Heart right ventricle (tissue), 16 donors: ENCODE measurements around the gene ACKR1. TPM values are rescaled to one million over a fixed set of nuclear protein-coding genes. Genes with fewer than 3 reads are reported as not detected.

Experiments
- ATAC-seq, 8 donors: fragments of 200-7000 bp; cut with Tn5 transposase; one replicate each; pipeline ENCODE4 v1.9.1; 2020; ENCODE audit warnings: mild to moderate bottlenecking in 8 of 8, moderate library complexity in 8 of 8, moderate number of reproducible peaks in 1 of 8
- DNase-seq, 2 donors: peaks; one replicate each; pipeline ENCODE4 v3.0.0-alpha.2; 2020
- H3K27ac ChIP-seq, 10 donors: fragments of 200-600 bp; sonication (generic) in 2 of 10; one replicate each; pipeline versions ENCODE4 v1.5.0 to v1.8.0; 2020 to 2022; ENCODE audit warnings: mild to moderate bottlenecking in 3 of 10
- H3K27me3 ChIP-seq, 7 donors: fragments of 200-600 bp; one replicate each; pipeline ENCODE4 v1.8.0; 2021 to 2022; ENCODE audit warnings: mild to moderate bottlenecking in 2 of 7
- H3K36me3 ChIP-seq, 9 donors: fragments of 200-600 bp; sonication (generic) in 1 of 9; one replicate each; pipeline versions ENCODE4 v1.5.0 to v1.8.0; 2020 to 2022; ENCODE audit warnings: mild to moderate bottlenecking in 2 of 9
- H3K4me1 ChIP-seq, 9 donors: fragments of 200-600 bp; sonication (generic) in 1 of 9; one replicate each; pipeline versions ENCODE4 v1.5.0 to v1.8.0; 2020 to 2022; ENCODE audit warnings: mild to moderate bottlenecking in 4 of 9
- H3K4me3 ChIP-seq, 10 donors: fragments of 200-600 bp; sonication (generic) in 2 of 10; one replicate each; pipeline versions ENCODE4 v1.5.0 to v1.8.0; 2020 to 2022; ENCODE audit warnings: mild to moderate bottlenecking in 7 of 10, moderate library complexity in 2 of 10
- H3K9me3 ChIP-seq, 11 donors: fragments of 200-600 bp in 10 of 11; sonication (generic) in 2 of 11; one replicate each; pipeline versions ENCODE4 v1.5.0 to v1.8.0; 2013 to 2022; ENCODE audit warnings: mild to moderate bottlenecking in 2 of 11, control low read depth in 1 of 11, moderate library complexity in 1 of 11
- WGBS, 2 donors: extraction: QIAGEN DNeasy Blood & Tissue Kit; methylation state at CpG; one replicate each; pipeline ENCODE4 v1.1.7; 2013; ENCODE audit warnings: inconsistent platforms in 1 of 2; 5-methylcytosine and 5-hydroxymethylcytosine counted together
- intact Hi-C, 10 donors: fragments of 100-400 bp; cut with DNase I; formaldehyde crosslinking; loops; one replicate each; pipeline versions ENCODE4 v1.11.1 to v1.14.2; 2022
- polyA plus RNA-seq, 2 donors: library from polyadenylated mRNA; stranded (reverse); fragments of 200-250 nt; gene quantifications; one replicate each; pipeline ENCODE4 v1.2.3, GENCODE V29; 2013
- total RNA-seq, 10 donors: library from RNA; stranded (reverse); fragmentation: NEBNext Ultra II Directional in 3 of 10; extraction: Animal tissue kit (Norgen Biotek cat#: 25700) in 3 of 10; gene quantifications; one replicate each; pipeline versions ENCODE4 v1.2.1 to v1.2.4, GENCODE V29; 2021 to 2023
- TF ChIP-seq, protein P1 (sequence below), 9 donors: fragments of 200-600 bp; sonication (generic) in 2 of 9; IDR thresholded peaks; one replicate each; pipeline versions ENCODE4 v1.5.0 to v1.8.0; 2021 to 2022; ENCODE audit warnings: antibody characterized with exemption in 9 of 9, mild to moderate bottlenecking in 5 of 9, moderate library complexity in 1 of 9
- donor health status: Arrhythmogenic right ventricular cardiomyopathy.
- donor health status: ischemic (EF 13 %, LVEDD 7.1; RV severe dilation, severe dysfunction).
- donor health status: healthy with polysubstance abuse.
- donor health status: DM: no; HTN: yes; CAD: no.
- donor health status: DM: no; HTN: no; CAD: no.
- donor health status: ischemic (EF 25% LVEDD 6.9; RV normal size, moderate dysfunction).
- donor health status: ischemic (EF 25% LVEDD 5.7; RV mildly dilated, moderate dysfunction).
- donor health status: healthy.
- donor health status: DM: yes; HTN: yes; CAD: no.
- donor health status: Ischemic cardiomyopathy.
- donor health status: ischemic (EF 35%, LVEDD 5.7; RV mildly dilated, moderate dysfunction).
- donor health status: nonischemic (EF 11% LVEDD 7.7; RV severe dilation, severe dysfunction).
- donor health status: DM: yes; HTN: yes; CAD: no.
- donor health status: PGD.
- donor health status: ischemic (EF 29% LVEDD 5.4; RV normal size, mild dysfunction).
- donor health status: nonischemic (EF 23%, LVEDD 6.1; RV moderate dilation, normal function).

Gene ACKR1
- total and polyA plus RNA-seq, 12 donors, result 5.0 to 45.6 (median 12.0) TPM

DNA sequence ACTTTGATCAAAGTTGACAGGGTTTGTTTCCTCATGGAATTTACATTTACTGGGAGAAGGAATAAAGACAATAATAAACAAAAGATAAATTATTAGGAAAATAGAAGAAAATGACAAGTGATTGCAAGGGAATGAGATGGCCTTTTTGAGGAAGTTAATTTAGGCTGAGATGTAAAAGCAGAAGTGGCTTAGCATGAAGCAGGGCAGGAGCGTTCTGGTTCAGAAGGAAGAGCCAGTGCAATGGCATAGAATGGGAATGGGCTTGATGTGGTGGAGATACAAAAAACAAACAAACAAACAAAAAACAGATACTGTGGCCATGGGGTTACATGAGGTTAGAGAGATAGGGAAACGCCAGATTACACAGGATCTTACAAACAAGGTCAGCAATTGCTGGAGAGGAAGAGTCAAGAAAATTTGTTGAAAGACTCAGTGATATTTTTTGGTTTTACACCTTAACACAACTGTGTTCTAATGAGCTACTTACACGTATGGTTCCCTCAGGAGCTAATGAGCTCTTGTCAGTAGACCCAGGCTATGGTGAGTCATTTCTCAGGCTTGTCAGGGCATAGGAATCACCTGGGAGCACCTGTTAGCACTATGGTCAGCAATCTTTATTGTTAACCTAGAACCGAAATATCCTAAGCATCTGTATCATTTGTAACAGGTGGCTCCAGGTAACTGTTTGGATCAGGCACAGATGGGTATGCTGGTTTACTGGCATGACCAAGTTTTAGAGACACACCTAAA lies 42.0 kb upstream of the ACKR1 start:
- no peak overlapping the region for H3K4me3 ChIP-seq
- WGBS, 2 donors, result 70 to 75% methylated on average over 4 of the region's 4 CpGs
- no peak for ATAC-seq
- no peak for DNase-seq
- H3K27ac ChIP-seq, result no peak overlapping the region
- intact Hi-C loops, result loop anchor here in 9 of 10 donors (5.0 to 10.0 kb wide), 3 partner anchors 35 to 732 kb away; no protein-coding TSS in a partner anchor
- TF ChIP-seq, protein P1, sequence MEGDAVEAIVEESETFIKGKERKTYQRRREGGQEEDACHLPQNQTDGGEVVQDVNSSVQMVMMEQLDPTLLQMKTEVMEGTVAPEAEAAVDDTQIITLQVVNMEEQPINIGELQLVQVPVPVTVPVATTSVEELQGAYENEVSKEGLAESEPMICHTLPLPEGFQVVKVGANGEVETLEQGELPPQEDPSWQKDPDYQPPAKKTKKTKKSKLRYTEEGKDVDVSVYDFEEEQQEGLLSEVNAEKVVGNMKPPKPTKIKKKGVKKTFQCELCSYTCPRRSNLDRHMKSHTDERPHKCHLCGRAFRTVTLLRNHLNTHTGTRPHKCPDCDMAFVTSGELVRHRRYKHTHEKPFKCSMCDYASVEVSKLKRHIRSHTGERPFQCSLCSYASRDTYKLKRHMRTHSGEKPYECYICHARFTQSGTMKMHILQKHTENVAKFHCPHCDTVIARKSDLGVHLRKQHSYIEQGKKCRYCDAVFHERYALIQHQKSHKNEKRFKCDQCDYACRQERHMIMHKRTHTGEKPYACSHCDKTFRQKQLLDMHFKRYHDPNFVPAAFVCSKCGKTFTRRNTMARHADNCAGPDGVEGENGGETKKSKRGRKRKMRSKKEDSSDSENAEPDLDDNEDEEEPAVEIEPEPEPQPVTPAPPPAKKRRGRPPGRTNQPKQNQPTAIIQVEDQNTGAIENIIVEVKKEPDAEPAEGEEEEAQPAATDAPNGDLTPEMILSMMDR (IDR thresholded peaks at IDR 0.05), result no peak
- H3K36me3 ChIP-seq, result no peaks in the 10 kb centered on the region
- H3K4me1 ChIP-seq, result peaks cover 0 to 11% (median 0%) of the 10 kb centered on the region in 9 donors
- H3K27me3 ChIP-seq, result peaks cover 0 to 61% (median 19%) of the 10 kb centered on the region in 7 donors
- H3K9me3 ChIP-seq, result no peaks in the 10 kb centered on the region

DNA sequence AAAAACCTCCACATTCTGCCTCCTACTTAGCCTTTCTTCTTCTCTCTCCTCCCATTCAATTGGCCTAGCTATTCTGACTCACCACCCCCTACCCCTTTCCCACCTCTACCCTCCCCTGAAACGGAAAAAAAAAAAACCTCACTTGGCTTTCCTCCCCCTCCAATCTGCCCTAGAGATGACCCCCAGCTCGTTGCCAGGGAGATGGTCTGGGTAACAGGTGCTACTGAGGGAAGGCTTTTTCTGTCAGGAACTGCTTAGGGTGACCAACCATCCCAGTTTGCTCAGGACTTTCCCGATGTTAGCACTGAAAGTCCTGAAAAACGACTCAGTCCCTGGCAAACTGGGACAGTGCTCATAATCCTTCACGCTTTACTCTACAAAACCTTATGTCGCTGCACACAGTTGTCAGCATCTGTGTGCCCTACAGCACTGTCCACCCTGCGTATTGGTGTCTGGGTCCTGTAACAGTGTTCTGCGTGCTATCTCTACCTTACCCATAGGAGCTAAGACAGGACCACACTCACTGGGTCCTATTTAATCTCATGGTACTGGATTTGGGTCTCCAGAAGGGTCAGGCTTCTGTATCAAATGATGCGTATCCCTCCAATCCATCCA lies 41.0 kb upstream of the ACKR1 start:
- Histone ChIP-seq H3K27me3 (peaks cover 0 to 63% (median 25%) of the 10 kb centered on the region in 7 donors), H3K36me3 (no peaks in the 10 kb centered on the region), H3K4me3 (no peak overlapping the region), H3K4me1 (peaks cover 0 to 11% (median 0%) of the 10 kb centered on the region in 9 donors), H3K9me3 (no peaks in the 10 kb centered on the region), H3K27ac (no peak overlapping the region)
- 57% methylated on average over 9 of the region's 9 CpGs for WGBS, 2 donors
- DNase-seq (no peak), ATAC-seq (no peak)
- intact Hi-C loops, result loop anchor here in 9 of 10 donors (5.0 to 10.0 kb wide), 3 partner anchors 34 to 731 kb away; no protein-coding TSS in a partner anchor
- TF ChIP-seq, protein P1 (IDR thresholded peaks at IDR 0.05), result no peak

DNA sequence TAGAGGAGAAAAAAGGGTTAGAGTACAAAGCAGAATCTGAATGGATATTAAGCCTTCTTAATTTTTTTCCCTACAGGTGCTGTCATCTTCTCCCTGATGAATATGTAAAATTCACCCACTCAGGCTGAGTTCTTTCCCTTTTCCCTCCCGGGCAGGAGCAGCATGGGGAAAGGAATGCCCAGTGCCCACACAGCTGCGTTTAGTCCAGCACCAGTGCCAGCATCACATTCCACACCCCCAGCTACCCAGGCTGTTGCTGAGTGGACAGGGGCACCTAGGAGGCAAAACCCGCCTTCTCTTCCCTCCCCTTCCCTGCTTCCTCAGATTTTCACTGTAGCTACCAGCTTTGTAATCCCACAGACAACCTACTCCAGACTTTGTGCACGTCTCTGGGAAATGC lies 36.6 kb upstream of the ACKR1 start:
- Histone ChIP-seq H3K36me3 (no peaks in the 10 kb centered on the region), H3K4me1 (peaks cover 0 to 15% (median 7%) of the 10 kb centered on the region in 9 donors), H3K27me3 (peaks cover 13 to 95% (median 63%) of the 10 kb centered on the region in 7 donors), H3K9me3 (no peaks in the 10 kb centered on the region), H3K4me3 (no peak overlapping the region), H3K27ac (no peak overlapping the region)
- TF ChIP-seq, protein P1 (IDR thresholded peaks at IDR 0.05), result no peak
- no peak for ATAC-seq
- intact Hi-C loops, result loop anchor here in 2 of 10 donors (10.0 kb wide), 1 partner anchor 727 kb away; no protein-coding TSS in a partner anchor
- DNase-seq, result no peak
- WGBS, 2 donors, result 48 to 69% methylated on average over 4 of the region's 4 CpGs

DNA sequence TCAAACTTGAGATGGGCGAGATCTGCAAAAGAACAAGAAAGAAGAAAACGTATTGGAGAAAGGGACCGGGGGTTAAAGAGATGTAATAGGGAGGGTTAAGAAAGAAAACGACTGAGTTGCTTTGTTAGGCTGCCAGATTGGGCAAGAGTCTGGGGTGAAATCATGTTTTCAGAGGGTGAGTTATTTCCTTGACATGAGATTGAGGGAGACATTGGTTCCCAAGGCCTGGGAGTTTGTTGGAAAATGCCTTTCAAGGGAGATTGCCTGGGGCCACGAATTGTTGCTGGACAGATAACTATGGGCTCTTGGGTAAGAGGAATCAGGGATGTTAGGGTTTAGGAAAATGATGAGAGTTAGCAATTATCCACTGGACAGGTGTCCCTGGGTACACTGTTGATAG lies 34.0 kb upstream of the ACKR1 start:
- no peak overlapping the region for H3K4me3 ChIP-seq
- peak in 1 of 8 donors; percentile 53 for ATAC-seq
- no peaks in the 10 kb centered on the region for H3K9me3 ChIP-seq
- no peaks in the 10 kb centered on the region for H3K36me3 ChIP-seq
- peaks cover 0 to 15% (median 7%) of the 10 kb centered on the region in 9 donors for H3K4me1 ChIP-seq
- H3K27me3 ChIP-seq, result peaks cover 13 to 94% (median 66%) of the 10 kb centered on the region in 7 donors
- no peak for DNase-seq
- intact Hi-C loops, result loop anchor here in 1 of 10 donors (5.0 kb wide), 1 partner anchor 37 kb away; no protein-coding TSS in a partner anchor
- 66 to 78% methylated on average over 5 of the region's 5 CpGs for whole genome bisulfite sequencing, 2 donors
- no peak overlapping the region for H3K27ac ChIP-seq
- TF ChIP-seq, protein P1 (IDR thresholded peaks at IDR 0.05), result no peak
